ENCODE measurements around the gene TXNL4B.
"Not testable (repeated sequence)": the region's sequence is repeated elsewhere in the genome, so short reads cannot be mapped to it uniquely, and the experiment has no call there.

TXNL4B gene

DNA sequence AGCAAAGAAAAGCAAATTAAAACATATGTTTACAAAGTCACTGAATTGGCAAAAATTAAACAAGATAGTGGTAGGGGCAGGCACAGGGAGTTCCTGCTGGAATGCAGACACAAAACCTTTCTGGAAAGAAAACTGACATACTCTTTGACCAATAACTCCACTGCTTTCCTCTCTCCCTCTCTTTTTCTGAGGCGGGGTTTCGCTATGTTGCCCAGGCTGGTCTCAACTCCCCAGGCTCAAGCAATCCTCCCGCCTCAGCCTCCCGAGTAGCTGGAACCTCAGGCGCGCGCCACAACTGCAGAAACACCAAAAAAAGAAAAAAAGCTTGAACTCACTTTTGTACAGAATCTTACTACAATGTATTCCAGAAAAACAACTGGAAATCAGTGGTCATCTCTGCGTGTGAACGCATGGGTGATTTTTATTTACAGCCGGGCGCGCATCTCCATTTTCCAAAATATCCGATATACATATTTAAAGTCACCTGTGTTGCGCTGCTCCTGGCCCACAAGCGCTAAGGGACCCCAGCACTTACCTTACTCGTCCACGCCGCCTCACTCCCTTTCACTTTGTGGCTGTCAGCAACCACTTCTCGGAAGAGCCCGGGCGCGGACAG lies 480 bp downstream of the TXNL4B start:
- Histone ChIP-seq H3K4me1 (ENCODE audit: control insufficient read depth, insufficient read depth, low read length) (peaks cover 17% of the 10 kb centered on the region), H3K36me3 (ENCODE audit: control insufficient read depth, insufficient read depth, low read length) (peaks cover 8% of the 10 kb centered on the region), H3K9me3 (ENCODE audit: control insufficient read depth, low read length) (no peaks in the 10 kb centered on the region), H3K27me3 (ENCODE audit: control insufficient read depth, insufficient read depth, low read length) (no peaks in the 10 kb centered on the region), H3K9ac (ENCODE audit: low read length) (peak overlapping the region; percentile 92), H3K4me3 (ENCODE audit: low read length) (peak overlapping the region; percentile 82)

DNA sequence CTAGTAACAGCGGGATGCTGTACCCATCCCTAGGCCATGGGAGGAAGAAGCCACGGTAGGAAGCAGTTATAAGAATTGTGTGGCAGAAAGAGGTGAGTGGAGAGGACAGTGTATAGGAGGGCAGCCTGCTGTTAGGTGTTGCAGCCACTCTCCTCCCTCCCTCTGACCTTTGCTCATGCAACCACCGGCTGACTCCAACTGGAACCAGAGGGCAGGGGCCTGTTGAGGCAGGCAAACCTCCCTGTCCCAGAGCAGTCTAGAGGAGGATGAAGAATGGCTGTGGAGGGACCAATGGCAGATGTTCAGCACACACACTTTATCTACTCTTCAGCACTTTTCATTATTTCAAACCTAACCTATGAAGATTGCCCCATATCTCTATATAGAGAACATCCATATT lies 2.2 kb downstream of the TXNL4B start:
- peaks cover 3% of the 10 kb centered on the region for H3K36me3 ChIP-seq (ENCODE audit: control insufficient read depth, insufficient read depth, low read length)
- H3K27me3 ChIP-seq (ENCODE audit: control insufficient read depth, insufficient read depth, low read length) = no peaks in the 10 kb centered on the region
- H3K9me3 ChIP-seq (ENCODE audit: control insufficient read depth, low read length) = no peaks in the 10 kb centered on the region
- peaks cover 17% of the 10 kb centered on the region for H3K4me1 ChIP-seq (ENCODE audit: control insufficient read depth, insufficient read depth, low read length)
- H3K9ac ChIP-seq (ENCODE audit: low read length) = no peak overlapping the region
- no peak overlapping the region for H3K4me3 ChIP-seq (ENCODE audit: low read length)

DNA sequence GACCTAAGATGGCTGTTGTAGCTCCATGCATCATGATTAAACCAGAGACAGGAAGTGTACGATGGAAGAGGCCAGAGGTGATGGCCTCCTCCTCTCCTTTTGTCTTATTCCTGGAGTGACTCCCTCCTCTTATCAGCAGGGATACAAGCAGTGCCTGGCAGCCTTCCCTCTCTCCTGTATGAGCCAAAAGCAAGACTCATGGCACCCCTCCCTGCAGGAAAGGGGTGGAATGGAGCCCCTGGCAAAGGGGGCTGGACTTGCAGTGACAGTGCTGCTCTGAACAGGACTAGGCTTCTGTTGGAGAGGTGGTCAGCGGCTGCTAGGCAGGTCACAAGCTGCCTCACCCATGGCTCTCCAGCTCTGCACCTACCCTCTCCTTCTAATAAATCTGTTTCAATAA lies 8.4 kb downstream of the TXNL4B start:
- H3K36me3 ChIP-seq (ENCODE audit: control insufficient read depth, insufficient read depth, low read length) = peaks cover 3% of the 10 kb centered on the region
- H3K4me1 ChIP-seq (ENCODE audit: control insufficient read depth, insufficient read depth, low read length) = no peaks in the 10 kb centered on the region
- H3K27me3 ChIP-seq (ENCODE audit: control insufficient read depth, insufficient read depth, low read length) = no peaks in the 10 kb centered on the region
- H3K9ac ChIP-seq (ENCODE audit: low read length) = no peak overlapping the region
- H3K9me3 ChIP-seq (ENCODE audit: control insufficient read depth, low read length) = no peaks in the 10 kb centered on the region
- no peak overlapping the region for H3K4me3 ChIP-seq (ENCODE audit: low read length)

DNA sequence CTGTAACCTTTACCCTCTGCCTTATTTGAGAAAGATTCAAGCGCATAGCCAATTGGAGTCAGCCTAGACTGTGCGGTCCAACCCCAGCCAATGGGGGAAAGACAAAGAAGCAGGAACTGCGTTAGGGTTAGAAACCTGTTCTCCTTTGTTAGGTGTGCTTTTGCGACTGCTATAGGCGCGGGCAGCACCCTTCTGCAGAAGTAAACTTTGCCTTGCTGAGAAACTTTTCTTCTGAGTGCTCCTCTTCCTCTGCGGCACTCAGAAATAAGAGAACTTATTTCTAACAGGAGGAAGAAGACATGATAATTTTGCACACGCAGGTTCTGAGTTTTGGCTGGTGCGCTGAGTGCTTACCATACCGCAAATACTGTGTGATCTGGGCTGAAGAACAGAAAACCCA lies 9.0 kb downstream of the TXNL4B start:
- peaks cover under 1% of the 10 kb centered on the region for H3K36me3 ChIP-seq (ENCODE audit: control insufficient read depth, insufficient read depth, low read length)
- H3K9ac ChIP-seq (ENCODE audit: low read length) = no peak overlapping the region
- H3K9me3 ChIP-seq (ENCODE audit: control insufficient read depth, low read length) = no peaks in the 10 kb centered on the region
- no peaks in the 10 kb centered on the region for H3K27me3 ChIP-seq (ENCODE audit: control insufficient read depth, insufficient read depth, low read length)
- no peak overlapping the region for H3K4me3 ChIP-seq (ENCODE audit: low read length)
- no peaks in the 10 kb centered on the region for H3K4me1 ChIP-seq (ENCODE audit: control insufficient read depth, insufficient read depth, low read length)

DNA sequence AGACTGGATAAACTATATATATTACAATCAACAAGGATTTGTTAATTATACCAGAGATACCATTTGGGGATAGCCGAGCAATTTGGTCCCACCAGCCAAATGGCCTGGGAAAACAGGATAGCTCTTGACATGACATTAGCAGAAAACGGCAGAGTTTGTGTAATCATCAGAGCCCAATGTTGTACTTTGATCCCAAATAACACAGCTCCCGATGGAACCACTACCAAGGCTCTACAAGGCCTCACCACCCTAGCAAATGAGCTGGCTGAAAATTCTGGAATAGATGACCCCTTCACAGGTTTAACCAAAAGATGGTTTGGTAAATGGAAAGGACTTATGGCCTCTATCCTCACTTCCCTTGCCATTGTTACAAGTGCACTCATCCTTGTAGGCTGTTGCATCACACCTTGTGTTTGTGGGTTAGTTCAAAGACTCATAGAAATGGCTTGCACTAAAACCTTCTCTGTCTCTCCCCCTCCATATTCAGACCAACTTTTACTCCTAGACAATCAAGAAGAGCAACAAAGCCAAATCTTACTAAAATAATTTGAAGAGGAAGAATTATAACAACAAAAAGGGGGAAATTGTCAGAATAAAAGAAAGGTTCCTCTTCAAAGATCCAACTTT lies 9.5 kb downstream of the TXNL4B start:
- H3K9ac ChIP-seq (ENCODE audit: low read length) = no peak overlapping the region
- H3K4me1 ChIP-seq (ENCODE audit: control insufficient read depth, insufficient read depth, low read length) = no peaks in the 10 kb centered on the region
- H3K36me3 ChIP-seq (ENCODE audit: control insufficient read depth, insufficient read depth, low read length) = no peaks in the 10 kb centered on the region
- H3K4me3 ChIP-seq (ENCODE audit: low read length) = no peak overlapping the region
- no peaks in the 10 kb centered on the region for H3K9me3 ChIP-seq (ENCODE audit: control insufficient read depth, low read length)
- H3K27me3 ChIP-seq (ENCODE audit: control insufficient read depth, insufficient read depth, low read length) = no peaks in the 10 kb centered on the region

DNA sequence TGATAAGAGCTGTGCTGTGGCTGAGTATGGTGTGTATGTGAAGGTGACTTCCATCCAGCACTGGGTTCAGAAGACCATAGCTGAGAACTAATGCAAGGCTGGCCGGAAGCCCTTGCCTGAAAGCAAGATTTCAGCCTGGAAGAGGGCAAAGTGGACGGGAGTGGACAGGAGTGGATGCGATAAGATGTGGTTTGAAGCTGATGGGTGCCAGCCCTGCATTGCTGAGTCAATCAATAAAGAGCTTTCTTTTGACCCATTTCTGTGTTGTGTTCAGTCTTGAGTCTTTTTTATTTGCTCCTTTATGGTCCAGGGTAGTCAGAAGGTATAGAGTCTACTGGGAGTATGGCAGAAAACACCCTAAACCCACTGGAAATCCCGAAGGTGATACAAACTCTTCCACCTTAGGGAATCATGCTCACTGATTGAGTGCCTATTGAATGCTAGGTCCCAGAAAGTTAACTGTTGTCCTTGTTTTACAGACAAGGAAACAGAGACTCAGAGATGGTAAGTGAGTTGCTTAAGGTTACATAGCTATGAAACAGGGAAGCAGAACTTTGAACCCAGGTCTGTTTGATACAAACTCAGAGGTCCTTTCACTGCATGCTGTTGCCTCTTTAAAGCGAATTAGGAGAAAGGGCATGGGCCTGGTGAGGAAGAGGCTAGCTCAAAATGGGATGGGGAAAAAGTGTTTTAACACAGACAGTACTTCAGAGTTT lies 16.3 kb downstream of the TXNL4B start:
- not testable (repeated sequence) for H3K36me3 ChIP-seq (ENCODE audit: control insufficient read depth, insufficient read depth, low read length); H3K27me3 ChIP-seq (ENCODE audit: control insufficient read depth, insufficient read depth, low read length); H3K4me3 ChIP-seq (ENCODE audit: low read length); H3K9me3 ChIP-seq (ENCODE audit: control insufficient read depth, low read length); H3K9ac ChIP-seq (ENCODE audit: low read length)
- peaks cover 30% of the 10 kb centered on the region for H3K4me1 ChIP-seq (ENCODE audit: control insufficient read depth, insufficient read depth, low read length)

DNA sequence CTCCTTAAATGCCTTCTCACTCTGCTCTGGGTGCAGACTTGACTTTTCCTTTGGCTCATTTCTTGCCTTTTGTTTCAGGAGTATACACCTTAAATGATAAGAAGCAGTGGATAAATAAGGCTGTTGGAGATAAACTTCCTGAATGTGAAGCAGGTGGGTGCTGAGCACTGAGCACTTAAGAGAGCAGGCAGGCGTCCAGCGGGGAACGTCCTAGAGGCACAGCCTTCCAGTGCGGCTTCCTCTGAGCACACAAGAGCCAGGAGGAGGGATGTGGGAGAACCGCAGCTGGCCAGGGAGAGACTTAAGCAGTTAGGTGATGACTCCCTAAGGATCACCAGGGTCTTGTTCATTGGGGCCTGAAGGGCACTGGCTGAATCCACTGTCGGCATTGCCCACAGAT lies 18.4 kb downstream of the TXNL4B start:
- H3K9ac ChIP-seq (ENCODE audit: low read length); H3K4me3 ChIP-seq (ENCODE audit: low read length); H3K9me3 ChIP-seq (ENCODE audit: control insufficient read depth, low read length); H3K27me3 ChIP-seq (ENCODE audit: control insufficient read depth, insufficient read depth, low read length); H3K36me3 ChIP-seq (ENCODE audit: control insufficient read depth, insufficient read depth, low read length): not testable (repeated sequence)
- peaks cover 31% of the 10 kb centered on the region for H3K4me1 ChIP-seq (ENCODE audit: control insufficient read depth, insufficient read depth, low read length)

DNA sequence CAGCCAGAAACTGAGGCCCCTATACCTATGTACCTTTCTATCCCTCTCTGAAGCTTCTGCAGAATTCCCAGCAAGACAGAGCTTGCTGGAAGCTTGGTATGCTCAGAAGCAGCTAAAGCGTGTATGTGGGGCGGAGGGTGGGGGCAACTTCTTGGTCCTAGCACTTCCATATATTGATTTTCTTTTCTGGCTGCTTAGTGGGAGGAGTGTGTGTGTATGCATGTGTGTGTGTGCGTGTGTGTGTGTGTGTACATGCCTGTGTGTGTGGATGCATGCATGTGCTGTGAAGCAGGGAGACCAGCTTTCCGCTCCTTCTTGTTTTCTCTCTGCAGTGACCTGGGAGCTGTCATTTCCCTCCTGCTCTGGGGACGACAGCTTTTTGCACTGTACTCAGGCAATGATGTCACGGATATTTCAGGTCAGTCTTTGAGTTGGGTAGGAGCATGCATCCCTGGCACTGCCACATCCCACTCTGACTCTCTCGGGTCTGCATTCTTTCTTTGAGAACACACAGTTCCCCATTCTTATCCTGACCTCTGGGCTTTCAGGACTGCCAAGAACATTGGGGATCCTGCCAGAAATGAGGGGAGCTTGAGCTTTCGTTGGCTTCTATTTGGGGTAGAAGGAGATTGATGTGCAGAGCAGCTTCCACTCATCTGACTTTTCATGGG lies 19.7 kb downstream of the TXNL4B start:
- no peaks in the 10 kb centered on the region for H3K9me3 ChIP-seq (ENCODE audit: control insufficient read depth, low read length)
- H3K4me1 ChIP-seq (ENCODE audit: control insufficient read depth, insufficient read depth, low read length) = peaks cover 31% of the 10 kb centered on the region
- H3K9ac ChIP-seq (ENCODE audit: low read length) = no peak overlapping the region
- H3K27me3 ChIP-seq (ENCODE audit: control insufficient read depth, insufficient read depth, low read length) = no peaks in the 10 kb centered on the region
- H3K4me3 ChIP-seq (ENCODE audit: low read length) = no peak overlapping the region
- H3K36me3 ChIP-seq (ENCODE audit: control insufficient read depth, insufficient read depth, low read length) = no peaks in the 10 kb centered on the region

DNA sequence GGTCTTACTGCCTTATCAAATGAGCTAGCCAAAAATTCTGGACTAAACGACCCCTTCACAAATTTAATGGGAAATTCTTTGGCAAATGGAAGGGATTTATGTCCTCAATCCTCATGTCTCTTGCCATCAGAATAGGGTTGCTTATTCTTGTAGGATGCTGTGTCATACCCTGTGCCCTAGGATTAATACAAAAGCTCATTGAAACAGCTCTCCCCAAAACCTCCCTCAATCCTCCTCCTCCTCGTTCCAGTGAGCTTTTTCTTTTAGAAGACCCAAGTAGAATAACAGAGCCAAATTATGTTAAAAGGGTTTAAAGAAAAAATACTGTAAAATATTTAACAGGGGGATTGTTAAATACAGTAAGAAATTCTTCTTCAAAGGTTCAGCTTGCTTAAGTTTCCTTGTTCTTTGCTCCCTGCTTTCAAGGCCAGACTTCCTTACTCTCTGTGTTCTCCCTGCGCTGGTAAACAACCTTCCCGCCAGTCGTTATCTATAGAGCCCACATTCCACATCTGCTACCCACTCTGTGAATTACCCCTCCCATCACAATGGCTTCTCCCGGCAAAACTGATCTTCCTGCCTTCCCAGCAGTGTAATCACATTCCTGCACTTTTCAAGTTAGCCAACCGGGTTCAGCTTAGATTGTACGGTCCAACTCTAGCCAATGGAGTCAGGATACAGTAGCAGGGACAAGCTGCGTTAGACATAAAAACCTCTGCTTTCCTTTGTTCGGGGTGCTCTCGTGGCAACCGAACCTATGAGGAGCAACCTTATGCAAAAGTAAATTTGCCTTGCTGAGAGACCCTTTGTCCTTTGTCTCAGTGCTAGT lies 20.7 kb downstream of the TXNL4B start:
- H3K36me3 ChIP-seq (ENCODE audit: control insufficient read depth, insufficient read depth, low read length) = no peaks in the 10 kb centered on the region
- H3K4me3 ChIP-seq (ENCODE audit: low read length) = no peak overlapping the region
- H3K9ac ChIP-seq (ENCODE audit: low read length) = peak overlapping the region; percentile 47
- no peaks in the 10 kb centered on the region for H3K27me3 ChIP-seq (ENCODE audit: control insufficient read depth, insufficient read depth, low read length)
- H3K4me1 ChIP-seq (ENCODE audit: control insufficient read depth, insufficient read depth, low read length) = peaks cover 31% of the 10 kb centered on the region
- no peaks in the 10 kb centered on the region for H3K9me3 ChIP-seq (ENCODE audit: control insufficient read depth, low read length)

DNA sequence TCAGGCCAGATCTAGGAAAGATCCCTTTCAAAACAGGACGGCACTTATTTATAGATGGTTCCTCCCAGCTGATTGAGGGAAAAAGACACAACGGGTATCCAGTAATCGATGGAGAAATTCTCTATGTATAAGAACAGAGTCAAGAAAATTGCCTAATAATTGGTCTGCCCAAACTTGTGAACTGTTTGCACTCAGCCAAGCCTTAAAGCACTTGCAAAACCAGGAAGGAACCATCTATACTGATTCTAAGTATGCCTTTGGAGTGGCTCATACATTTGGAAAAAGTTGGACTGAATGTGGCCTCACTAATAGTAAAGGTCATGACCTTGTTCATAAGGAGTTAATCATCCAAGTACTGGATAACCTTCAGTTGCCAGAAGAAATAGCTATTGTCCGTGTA lies 24.5 kb downstream of the TXNL4B start:
- H3K36me3 ChIP-seq (ENCODE audit: control insufficient read depth, insufficient read depth, low read length) = no peaks in the 10 kb centered on the region
- no peaks in the 10 kb centered on the region for H3K27me3 ChIP-seq (ENCODE audit: control insufficient read depth, insufficient read depth, low read length)
- no peaks in the 10 kb centered on the region for H3K9me3 ChIP-seq (ENCODE audit: control insufficient read depth, low read length)
- peaks cover 18% of the 10 kb centered on the region for H3K4me1 ChIP-seq (ENCODE audit: control insufficient read depth, insufficient read depth, low read length)
- no peak overlapping the region for H3K4me3 ChIP-seq (ENCODE audit: low read length)
- H3K9ac ChIP-seq (ENCODE audit: low read length) = no peak overlapping the region

DNA sequence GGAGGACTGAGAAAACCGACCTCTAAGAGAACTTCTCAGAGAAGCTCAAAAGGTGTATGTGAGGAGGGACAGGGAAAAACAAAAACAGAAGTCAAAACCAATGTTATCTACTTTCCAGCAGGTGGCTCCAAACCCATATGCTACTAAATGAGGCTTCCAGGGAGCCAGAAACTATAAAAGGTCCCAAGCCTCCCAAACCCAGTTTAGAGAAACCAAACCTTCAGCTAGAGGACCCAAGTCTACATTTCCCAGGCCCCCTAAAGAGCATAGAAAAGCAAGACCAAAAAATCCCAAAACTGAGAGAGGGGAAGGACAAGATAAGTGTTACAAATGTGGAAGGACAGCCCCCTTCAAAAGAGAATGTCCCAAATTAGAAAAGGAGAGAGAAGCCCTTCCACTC lies 26.7 kb downstream of the TXNL4B start:
- Histone ChIP-seq H3K36me3 (ENCODE audit: control insufficient read depth, insufficient read depth, low read length) (no peaks in the 10 kb centered on the region), H3K4me1 (ENCODE audit: control insufficient read depth, insufficient read depth, low read length) (no peaks in the 10 kb centered on the region), H3K9ac (ENCODE audit: low read length) (peak overlapping the region; percentile 9), H3K9me3 (ENCODE audit: control insufficient read depth, low read length) (no peaks in the 10 kb centered on the region), H3K27me3 (ENCODE audit: control insufficient read depth, insufficient read depth, low read length) (no peaks in the 10 kb centered on the region), H3K4me3 (ENCODE audit: low read length) (no peak overlapping the region)

Data from mucosa of stomach (tissue), 1 donor.